GM04503 (cell line): ENCODE measurements around the gene SNX7.

Experiments used
- DNase-seq: peaks from one replicate; pipeline ENCODE4 v3.0.0-alpha.2; 2012; ENCODE audit warnings: low read depth

SNX7 gene

GRCh38 chr1:98769162-98769561 lies 107.6 kb downstream of the SNX7 start:
- DNase-seq = no peak

- no peak for DNase-seq
These were observed 120.4 kb downstream of the SNX7 start for GRCh38 chr1:98781906-98782305.

GRCh38 chr1:98783821-98784220 lies 122.3 kb downstream of the SNX7 start:
- DNase-seq = no peak

- DNase-seq = no peak
These were observed 130.0 kb downstream of the SNX7 start for GRCh38 chr1:98791498-98791897.

GRCh38 chr1:98792123-98792522 lies 130.6 kb downstream of the SNX7 start:
- no peak for DNase-seq

GRCh38 chr1:98793136-98793535 lies 131.6 kb downstream of the SNX7 start:
- no peak for DNase-seq

GRCh38 chr1:98794196-98794886 lies 132.8 kb downstream of the SNX7 start:
- DNase-seq = peak; percentile 16

- no peak for DNase-seq
These were observed 134.5 kb downstream of the SNX7 start for GRCh38 chr1:98796049-98796448.

GRCh38 chr1:98797506-98797905 lies 136.0 kb downstream of the SNX7 start:
- DNase-seq = no peak
